Measurements from ENCODE around the gene EPHA5. TPM values are rescaled to one million over a fixed set of nuclear protein-coding genes. Genes with fewer than 3 reads are reported as not detected.

EPHA5 gene
- 0.29 and 0.86 TPM in 2 replicates for total RNA-seq

- peak; percentile 3 for TF ChIP-seq CTCF (conservative IDR thresholded peaks at IDR 0.05; ENCODE audit: low read depth, low read length)
- H3K4me3 ChIP-seq (ENCODE audit: low read depth, low read length), result peak within 1 kb of the TSS; percentile 49
- DNase-seq (ENCODE audit: low read depth), result no peak
Observed at GRCh38 chr4:65670331-65671031, at the start of gene EPHA5. EPHA5 (minus strand) TSS chr4:65670489; CDS start chr4:65669742, 747 bp downstream.

GRCh38 chr4:65719635-65720034 is 49.3 kb upstream of the EPHA5 start:
- H3K4me3 ChIP-seq (ENCODE audit: low read depth, low read length), result no peak overlapping the region
- no peak for TF ChIP-seq CTCF (conservative IDR thresholded peaks at IDR 0.05; ENCODE audit: low read depth, low read length)
- no peak for DNase-seq (ENCODE audit: low read depth)

- no peak overlapping the region for H3K4me3 ChIP-seq (ENCODE audit: low read depth, low read length)
- TF ChIP-seq CTCF (conservative IDR thresholded peaks at IDR 0.05; ENCODE audit: low read depth, low read length), result no peak
- DNase-seq (ENCODE audit: low read depth), result no peak
Observed at GRCh38 chr4:65698631-65699030, 28.3 kb upstream of the EPHA5 start.

GRCh38 chr4:65696436-65696835 is 26.1 kb upstream of the EPHA5 start:
- DNase-seq (ENCODE audit: low read depth), result no peak
- no peak overlapping the region for H3K4me3 ChIP-seq (ENCODE audit: low read depth, low read length)
- no peak for TF ChIP-seq CTCF (conservative IDR thresholded peaks at IDR 0.05; ENCODE audit: low read depth, low read length)

- TF ChIP-seq CTCF (conservative IDR thresholded peaks at IDR 0.05; ENCODE audit: low read depth, low read length), result no peak
- H3K4me3 ChIP-seq (ENCODE audit: low read depth, low read length), result no peak overlapping the region
- DNase-seq (ENCODE audit: low read depth), result no peak
Observed at GRCh38 chr4:65671372-65671771, 1.1 kb upstream of the EPHA5 start.

GRCh38 chr4:65670020-65670330 is 314 bp downstream of the EPHA5 start:
- DNase-seq (ENCODE audit: low read depth), result no peak
- peak overlapping the region; percentile 49 for H3K4me3 ChIP-seq (ENCODE audit: low read depth, low read length)
- no peak for TF ChIP-seq CTCF (conservative IDR thresholded peaks at IDR 0.05; ENCODE audit: low read depth, low read length)
